Measurements from ENCODE around the gene NBEAL2. TPM values are rescaled to one million over a fixed set of nuclear protein-coding genes. Genes with fewer than 3 reads are reported as not detected.

The NBEAL2 gene
- total and polyA plus RNA-seq, 2 of the 8 experiments (the other 6 are each of a cell fraction or from before 2014, with no cell fraction given), result 27.3 to 46.9 TPM

DNA sequence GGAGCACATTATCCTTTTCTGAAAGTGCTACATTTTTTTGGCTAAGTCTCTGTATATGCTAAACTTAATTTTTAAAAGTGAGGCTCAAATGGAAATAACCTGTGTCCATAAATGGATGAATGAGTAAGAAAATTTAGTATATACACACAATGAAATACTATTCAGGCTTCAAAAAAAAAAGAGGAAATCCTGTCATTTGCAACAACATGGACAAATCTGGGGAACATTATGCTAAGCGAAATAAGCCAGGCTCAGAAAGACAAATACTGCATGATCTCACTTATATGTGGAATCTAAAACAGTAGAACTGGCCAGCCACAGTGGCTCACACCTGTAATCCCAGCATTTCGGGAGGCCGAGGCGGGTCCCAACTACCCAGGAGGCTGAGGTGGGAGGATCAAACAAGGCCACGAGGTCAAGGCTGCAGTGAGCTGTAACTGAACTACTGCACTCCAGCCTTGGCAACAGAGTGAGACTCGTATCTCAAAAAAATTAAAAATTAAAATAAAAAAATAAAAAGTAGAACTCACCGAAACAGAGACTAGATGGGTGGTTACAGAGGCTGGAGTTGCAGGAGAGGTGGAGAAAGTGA, 28.7 kb upstream of the NBEAL2 start (continued):
- TF ChIP-seq SUZ12 (IDR thresholded peaks at IDR 0.05; ENCODE audit: low read length) (no peak), KDM1A (IDR thresholded peaks at IDR 0.05; ENCODE audit: borderline replicate concordance, low read length) (no peak), FOSL1 (IDR thresholded peaks at IDR 0.05; ENCODE audit: insufficient read depth, low read depth, low read length) (no peak)
- TF ChIP-seq, protein P1, sequence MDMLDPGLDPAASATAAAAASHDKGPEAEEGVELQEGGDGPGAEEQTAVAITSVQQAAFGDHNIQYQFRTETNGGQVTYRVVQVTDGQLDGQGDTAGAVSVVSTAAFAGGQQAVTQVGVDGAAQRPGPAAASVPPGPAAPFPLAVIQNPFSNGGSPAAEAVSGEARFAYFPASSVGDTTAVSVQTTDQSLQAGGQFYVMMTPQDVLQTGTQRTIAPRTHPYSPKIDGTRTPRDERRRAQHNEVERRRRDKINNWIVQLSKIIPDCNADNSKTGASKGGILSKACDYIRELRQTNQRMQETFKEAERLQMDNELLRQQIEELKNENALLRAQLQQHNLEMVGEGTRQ (IDR thresholded peaks at IDR 0.05; ENCODE audit: low read length), result no peak
- TF ChIP-seq, protein P2, sequence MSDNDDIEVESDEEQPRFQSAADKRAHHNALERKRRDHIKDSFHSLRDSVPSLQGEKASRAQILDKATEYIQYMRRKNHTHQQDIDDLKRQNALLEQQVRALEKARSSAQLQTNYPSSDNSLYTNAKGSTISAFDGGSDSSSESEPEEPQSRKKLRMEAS (IDR thresholded peaks at IDR 0.05), result no peak
